ENCODE measurements around the gene MYLK. TPM values are rescaled to one million over a fixed set of nuclear protein-coding genes. Genes with fewer than 3 reads are reported as not detected.

The MYLK gene
- total and polyA plus RNA-seq, 9 of the 15 experiments (the other 6 are each of a cell fraction or from before 2014, with no cell fraction given): 0.11 to 0.53 (median 0.18) TPM; not detected in 2

- Histone ChIP-seq H3K4me3 (no peak overlapping the region), H3K9ac (ENCODE audit: insufficient read depth in 1 of 2, low read depth in 2 of 2, low read length in 2 of 2) (no peak overlapping the region), H3K36me3 (ENCODE audit: control insufficient read depth, insufficient read depth, low read length) (peaks cover 4% of the 10 kb centered on the region; the same call in 1 of the 3 replicates), H3K9me1 (ENCODE audit: control insufficient read depth, insufficient read depth, low read length) (no peaks in the 10 kb centered on the region), H3K27me3 (ENCODE audit: control insufficient read depth in 2 of 2, insufficient read depth in 2 of 2, low read length in 2 of 2) (no peaks in the 10 kb centered on the region), H3K79me2 (ENCODE audit: control insufficient read depth, insufficient read depth, low read length) (no peaks in the 10 kb centered on the region), H2AFZ (ENCODE audit: low read depth, low read length) (no peak overlapping the region), H3K27ac (ENCODE audit: extremely low read depth, low read depth, low read length) (no peak overlapping the region), H3K9me3 (replicated peaks; ENCODE audit: control insufficient read depth, insufficient read depth, low read depth, low read length) (no peaks in the 10 kb centered on the region), H4K20me1 (replicated peaks; ENCODE audit: control insufficient read depth, insufficient read depth, low read length) (no peaks in the 10 kb centered on the region), H3K4me1 (replicated peaks in 1 of 2; ENCODE audit: control insufficient read depth in 2 of 2, insufficient read depth in 2 of 2, low read length in 2 of 2) (no peaks in the 10 kb centered on the region), H3K4me2 (ENCODE audit: insufficient read depth, low read length) (no peak overlapping the region)
- in situ Hi-C loops (cut with MboI): no loop called here
- ATAC-seq (no peak), FAIRE-seq (no peak), DNase-seq (ENCODE audit: extremely low read depth in 1 of 4, low spot score in 3 of 4) (no peak)
- BruUV-seq (replicated peaks): no TSS peak
- intact Hi-C loops (cut with micrococcal nuclease): no loop called here
- ChIA-PET POLR2A (no interaction called here), CTCF (ENCODE audit: low intra/inter-chr PET ratio) (no interaction called here)
- 88% methylated on average over 3 of the region's 3 CpGs for WGBS (ENCODE audit: insufficient coverage, low coverage, missing lambda C conversion rate)
- TF ChIP-seq SAP30 (IDR thresholded peaks at IDR 0.05; ENCODE audit: borderline replicate concordance, insufficient read depth, low read depth, low read length, poor library complexity, severe bottlenecking) (no peak), RBFOX2 (IDR thresholded peaks at IDR 0.05; ENCODE audit: low read depth, low read length) (no peak), ZNF699 (CRISPR knock-in tag; IDR thresholded peaks at IDR 0.05; ENCODE audit: insufficient replicate concordance) (no peak), ARID3A (IDR thresholded peaks at IDR 0.05; ENCODE audit: borderline replicate concordance, low read depth, low read length) (no peak), ZNF140 (CRISPR knock-in tag; IDR thresholded peaks at IDR 0.05) (no peak), ZNF561 (CRISPR knock-in tag; conservative IDR thresholded peaks at IDR 0.05) (no peak), FOXP4 (CRISPR knock-in tag; IDR thresholded peaks at IDR 0.05; ENCODE audit: borderline replicate concordance) (no peak)
- TF ChIP-seq, protein P1, sequence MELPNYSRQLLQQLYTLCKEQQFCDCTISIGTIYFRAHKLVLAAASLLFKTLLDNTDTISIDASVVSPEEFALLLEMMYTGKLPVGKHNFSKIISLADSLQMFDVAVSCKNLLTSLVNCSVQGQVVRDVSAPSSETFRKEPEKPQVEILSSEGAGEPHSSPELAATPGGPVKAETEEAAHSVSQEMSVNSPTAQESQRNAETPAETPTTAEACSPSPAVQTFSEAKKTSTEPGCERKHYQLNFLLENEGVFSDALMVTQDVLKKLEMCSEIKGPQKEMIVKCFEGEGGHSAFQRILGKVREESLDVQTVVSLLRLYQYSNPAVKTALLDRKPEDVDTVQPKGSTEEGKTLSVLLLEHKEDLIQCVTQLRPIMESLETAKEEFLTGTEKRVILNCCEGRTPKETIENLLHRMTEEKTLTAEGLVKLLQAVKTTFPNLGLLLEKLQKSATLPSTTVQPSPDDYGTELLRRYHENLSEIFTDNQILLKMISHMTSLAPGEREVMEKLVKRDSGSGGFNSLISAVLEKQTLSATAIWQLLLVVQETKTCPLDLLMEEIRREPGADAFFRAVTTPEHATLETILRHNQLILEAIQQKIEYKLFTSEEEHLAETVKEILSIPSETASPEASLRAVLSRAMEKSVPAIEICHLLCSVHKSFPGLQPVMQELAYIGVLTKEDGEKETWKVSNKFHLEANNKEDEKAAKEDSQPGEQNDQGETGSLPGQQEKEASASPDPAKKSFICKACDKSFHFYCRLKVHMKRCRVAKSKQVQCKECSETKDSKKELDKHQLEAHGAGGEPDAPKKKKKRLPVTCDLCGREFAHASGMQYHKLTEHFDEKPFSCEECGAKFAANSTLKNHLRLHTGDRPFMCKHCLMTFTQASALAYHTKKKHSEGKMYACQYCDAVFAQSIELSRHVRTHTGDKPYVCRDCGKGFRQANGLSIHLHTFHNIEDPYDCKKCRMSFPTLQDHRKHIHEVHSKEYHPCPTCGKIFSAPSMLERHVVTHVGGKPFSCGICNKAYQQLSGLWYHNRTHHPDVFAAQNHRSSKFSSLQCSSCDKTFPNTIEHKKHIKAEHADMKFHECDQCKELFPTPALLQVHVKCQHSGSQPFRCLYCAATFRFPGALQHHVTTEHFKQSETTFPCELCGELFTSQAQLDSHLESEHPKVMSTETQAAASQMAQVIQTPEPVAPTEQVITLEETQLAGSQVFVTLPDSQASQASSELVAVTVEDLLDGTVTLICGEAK (IDR thresholded peaks at IDR 0.05): no peak
- TF ChIP-seq, protein P1 (CRISPR knock-in tag; IDR thresholded peaks at IDR 0.05): no peak
Observed at GRCh38 chr3:123576122-123576521, 308.0 kb downstream of the MYLK start.

Measured in K562 (cell line).